Measurements from ENCODE around the gene HK1. TPM values are rescaled to one million over a fixed set of nuclear protein-coding genes. Genes with fewer than 3 reads are reported as not detected.
"Not testable (repeated sequence)": the region's sequence is repeated elsewhere in the genome, so short reads cannot be mapped to it uniquely, and the experiment has no call there.

HK1 gene
- total RNA-seq, 1 donor from 2014 or later = 139 TPM

DNA sequence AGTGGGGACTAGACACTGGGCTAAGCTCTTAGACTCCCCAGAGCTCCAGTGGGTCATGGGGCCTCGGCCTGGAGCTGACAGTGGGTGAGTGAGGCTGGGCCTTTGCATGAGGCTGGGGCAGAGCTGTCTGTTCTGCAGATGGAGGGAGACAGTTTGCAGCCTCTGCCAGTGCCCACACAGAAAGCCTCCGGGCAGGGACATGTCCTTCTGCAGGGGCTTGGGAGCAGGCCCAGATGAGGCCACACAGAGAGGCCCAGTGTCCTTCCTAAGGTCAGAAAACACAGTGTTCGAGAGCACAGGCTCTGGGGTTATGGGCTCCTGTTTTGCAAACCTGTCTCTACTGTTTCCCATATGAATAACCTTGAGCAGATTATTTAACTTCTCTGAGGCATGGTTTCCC, 25.1 kb upstream of the HK1 start:
- intact Hi-C loops (cut with micrococcal nuclease) = no loop called here

DNA sequence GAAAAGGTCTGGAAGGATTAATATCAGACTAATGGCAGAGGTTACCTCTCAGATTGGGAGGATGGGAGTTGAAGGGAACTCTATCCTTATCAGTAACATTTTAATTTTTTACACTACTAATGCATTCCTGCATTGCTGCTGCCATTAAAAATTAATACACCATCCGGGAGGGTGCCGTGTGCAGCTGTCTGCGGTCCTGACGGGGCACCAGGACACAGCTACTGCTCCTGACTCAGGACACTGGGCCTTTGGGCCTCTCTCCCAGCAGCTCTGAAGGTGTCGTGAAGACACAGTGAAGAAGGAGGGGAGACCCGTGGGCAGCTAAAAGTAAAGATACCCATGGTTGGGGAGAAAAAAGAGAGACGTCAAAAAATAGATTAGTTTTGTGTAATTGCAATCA, 23.4 kb upstream of the HK1 start:
- intact Hi-C loops (cut with micrococcal nuclease) = no loop called here

DNA sequence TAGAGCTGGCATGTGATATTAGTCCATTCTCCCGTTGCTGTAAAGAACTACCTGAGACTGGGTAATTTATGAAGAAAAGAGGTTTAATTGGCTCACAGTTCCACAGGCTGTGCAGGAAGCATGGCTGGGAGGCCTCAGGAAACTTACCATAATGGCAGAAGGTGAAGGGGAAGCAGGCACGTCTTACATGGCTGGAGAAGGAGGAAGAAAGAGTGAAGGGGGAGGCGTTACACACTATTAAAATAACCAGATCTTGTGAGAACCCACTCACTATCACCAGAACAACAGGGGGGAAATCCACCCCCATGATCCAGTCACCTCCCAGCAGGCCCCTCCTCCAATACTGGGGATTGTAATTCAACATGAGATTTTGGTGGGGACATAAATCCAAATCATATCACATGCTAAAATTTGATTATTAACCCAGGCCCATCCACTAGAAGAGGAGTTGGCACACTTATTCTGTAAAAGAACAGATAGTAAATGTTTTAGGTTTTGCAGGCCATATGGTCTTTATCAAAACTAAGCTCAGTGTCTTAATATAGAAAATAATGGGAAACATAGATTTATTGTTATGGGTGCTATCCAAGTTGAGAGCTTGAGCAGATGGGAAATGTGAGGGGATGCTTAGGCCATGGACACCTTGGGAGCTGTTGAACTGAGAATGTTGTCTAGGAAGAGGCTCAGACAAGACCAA, 18.6 kb upstream of the HK1 start:
- intact Hi-C loops (cut with micrococcal nuclease) = no loop called here

DNA sequence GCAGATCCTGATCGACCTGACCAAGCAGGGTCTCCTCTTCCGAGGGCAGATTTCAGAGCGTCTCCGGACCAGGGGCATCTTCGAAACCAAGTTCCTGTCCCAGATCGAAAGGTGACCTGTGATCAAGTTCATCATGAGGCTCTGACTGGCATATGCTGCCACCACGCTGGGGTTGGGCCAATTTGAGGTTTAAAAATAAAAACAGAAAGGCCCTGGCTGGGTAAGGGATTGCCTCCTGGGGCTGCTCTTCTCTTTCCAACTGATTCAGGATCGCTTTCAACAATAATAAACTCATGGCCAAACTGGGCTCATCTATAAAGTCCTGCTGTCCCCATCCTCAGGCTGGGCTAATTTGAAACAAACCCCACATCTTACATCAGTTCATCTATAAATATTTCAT, 17.1 kb upstream of the HK1 start:
- intact Hi-C loops (cut with micrococcal nuclease) = no loop called here

DNA sequence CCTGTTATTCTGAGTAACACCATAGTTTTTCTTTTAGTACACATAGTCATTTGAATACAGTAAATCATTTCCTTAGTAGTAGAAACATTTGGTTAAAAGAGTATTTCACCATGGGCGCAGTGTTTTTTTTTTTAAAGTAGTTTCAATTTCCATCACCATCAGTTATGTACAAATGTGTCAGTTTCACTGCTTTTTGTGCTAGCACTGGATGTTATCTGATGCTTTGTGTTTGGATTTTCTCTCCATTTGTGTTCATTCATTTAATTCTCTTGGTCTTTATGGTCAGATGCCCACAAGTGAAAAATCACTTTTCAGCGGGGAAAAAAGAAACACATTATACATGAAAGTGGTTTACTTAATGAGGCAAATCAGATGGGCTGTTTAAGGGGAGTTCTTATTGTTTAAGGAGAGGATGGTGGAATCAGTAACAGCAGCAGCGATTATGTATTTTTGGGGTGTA, 16.0 kb upstream of the HK1 start:
- intact Hi-C loops (cut with micrococcal nuclease) = loop anchor here (1.0 kb wide), 1 partner anchor 130 kb away; no protein-coding TSS in a partner anchor

DNA sequence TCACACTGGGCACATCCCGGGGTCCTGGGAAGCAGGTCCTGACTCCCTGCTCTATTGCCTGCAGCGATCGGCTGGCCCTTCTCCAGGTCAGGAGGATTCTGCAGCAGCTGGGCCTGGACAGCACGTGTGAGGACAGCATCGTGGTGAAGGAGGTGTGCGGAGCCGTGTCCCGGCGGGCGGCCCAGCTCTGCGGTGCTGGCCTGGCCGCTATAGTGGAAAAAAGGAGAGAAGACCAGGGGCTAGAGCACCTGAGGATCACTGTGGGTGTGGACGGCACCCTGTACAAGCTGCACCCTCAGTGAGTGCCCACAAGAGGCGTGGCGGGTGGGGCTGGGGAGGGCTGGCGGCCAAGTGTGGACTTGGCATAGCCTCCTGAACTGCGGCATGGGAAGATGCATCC, 12.8 kb upstream of the HK1 start:
- intact Hi-C loops (cut with micrococcal nuclease) = no loop called here

DNA sequence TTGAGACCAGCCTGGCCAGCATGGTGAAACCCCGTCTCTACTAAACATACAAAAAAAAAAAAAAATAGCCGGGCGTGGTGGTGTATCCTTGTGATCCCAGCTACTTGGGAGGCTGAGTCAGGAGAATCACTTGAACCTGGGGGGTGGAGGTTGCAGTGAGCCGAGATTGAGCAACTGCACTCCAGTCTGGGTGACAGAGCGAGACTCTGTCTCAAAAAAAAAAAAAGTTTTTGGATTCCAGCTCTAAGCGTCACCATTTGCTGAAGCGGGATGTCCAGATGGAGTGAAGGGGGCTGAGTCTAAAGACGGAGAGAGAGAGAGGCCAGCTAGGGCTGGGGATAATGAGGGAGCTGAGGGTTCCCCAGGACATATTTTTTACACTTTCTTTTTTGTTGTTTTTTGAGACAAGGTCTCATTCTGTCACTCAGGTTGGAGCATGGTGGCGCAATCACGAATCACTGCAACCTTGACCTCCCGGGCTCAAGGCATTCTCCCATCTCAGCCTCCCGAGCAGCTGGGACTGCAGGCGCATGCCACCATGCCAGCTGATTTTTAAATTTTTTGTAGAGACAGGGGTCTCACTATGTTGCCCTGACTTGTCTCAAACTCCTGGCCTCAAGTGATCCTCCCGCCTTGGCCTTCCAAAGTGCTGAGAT, 9.4 kb upstream of the HK1 start:
- intact Hi-C loops (cut with micrococcal nuclease) = no loop called here

DNA sequence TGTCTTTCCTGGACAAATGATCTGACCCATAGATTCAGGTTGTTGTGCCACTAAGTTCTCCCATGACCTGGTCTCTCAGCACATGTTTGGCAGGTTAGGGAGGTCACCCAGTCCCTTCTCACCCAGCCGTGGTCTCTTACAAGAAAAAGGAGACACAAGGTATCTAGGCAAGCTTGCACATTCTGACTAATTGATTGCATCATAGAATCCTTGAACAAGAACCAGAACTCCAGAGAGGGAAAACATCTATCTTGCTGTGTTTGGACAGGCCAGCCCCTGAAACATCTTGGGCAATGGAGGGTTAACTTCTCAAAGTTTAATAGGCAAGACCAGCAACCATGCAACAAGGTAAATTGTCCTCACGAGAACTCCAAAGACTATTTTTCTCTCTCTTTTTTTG, 8.5 kb upstream of the HK1 start:
- intact Hi-C loops (cut with micrococcal nuclease) = no loop called here

DNA sequence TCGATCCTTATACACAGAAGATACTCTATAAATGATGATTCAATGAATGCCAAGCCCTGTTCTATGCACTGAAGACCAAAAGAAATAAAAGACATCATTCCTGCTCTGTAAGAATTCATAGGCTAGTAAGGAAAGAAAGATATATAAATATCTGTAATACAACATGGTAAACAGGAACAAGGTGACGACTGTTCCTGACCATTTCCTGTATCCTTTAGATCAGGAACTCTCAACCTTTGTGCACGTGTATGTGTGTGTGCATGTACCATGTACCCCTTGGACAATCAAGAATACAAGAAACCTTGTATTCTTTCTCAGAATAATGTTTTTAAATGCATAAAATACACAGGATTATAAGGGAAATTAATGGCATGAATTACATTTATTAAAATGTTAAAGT, 7.3 kb upstream of the HK1 start:
- intact Hi-C loops (cut with micrococcal nuclease) = no loop called here

DNA sequence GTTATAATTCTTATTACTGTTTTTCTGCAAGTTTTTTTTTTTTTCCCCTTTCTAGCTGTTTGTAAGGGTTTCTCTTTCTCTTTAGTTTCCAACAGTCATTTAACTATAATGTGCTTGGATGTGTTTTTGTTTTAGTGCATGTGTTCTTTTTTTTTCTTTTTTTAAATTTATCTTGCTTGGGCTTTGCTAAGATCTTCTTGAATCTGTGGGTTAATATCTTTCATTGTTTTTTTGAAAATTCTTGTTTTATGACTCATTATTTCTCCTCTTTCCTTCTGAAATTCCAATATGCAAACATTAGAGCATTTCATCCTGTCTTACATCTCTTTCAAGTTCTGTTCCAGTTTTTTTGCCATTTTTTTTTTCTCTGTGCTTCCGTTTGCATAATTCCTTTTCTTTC, 5.7 kb upstream of the HK1 start:
- intact Hi-C loops (cut with micrococcal nuclease) = no loop called here

DNA sequence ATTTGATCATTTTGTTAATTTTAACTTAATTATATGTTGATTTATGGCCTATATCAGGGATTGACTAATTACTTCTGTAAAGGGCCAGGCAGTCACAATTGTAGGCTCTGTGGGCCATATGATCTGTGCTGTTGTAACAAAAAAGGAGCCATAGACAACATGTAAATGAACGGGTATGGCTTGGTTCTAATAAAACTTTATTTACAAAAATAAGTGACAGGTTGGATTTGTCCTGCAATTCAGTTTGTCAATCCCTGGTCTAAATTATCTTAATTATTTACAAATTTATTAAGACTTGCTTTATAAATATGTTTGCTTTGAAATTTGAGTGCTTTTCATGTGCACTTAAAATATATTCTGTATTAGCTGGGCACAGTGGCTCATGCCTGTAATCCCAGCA, 2.9 kb upstream of the HK1 start:
- intact Hi-C loops (cut with micrococcal nuclease) = no loop called here

DNA sequence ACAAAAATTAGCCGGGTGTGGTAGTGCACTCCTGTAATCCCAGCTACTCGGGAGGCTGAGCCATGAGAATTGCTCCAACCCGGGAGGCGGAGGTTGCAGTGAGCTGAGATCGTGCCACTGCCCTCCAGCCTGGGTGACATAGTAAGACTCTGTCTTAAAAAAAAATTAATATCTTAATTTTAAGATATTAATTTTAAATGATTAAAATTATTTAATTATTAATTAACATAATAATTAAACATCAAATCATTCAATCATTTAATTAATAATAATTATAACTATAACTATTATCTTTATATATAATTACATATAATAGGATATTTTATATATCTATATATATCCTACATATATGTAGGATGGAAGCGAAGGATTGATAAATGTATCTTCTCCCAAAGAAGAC, 1.8 kb upstream of the HK1 start:
- intact Hi-C loops (cut with micrococcal nuclease) = no loop called here

DNA sequence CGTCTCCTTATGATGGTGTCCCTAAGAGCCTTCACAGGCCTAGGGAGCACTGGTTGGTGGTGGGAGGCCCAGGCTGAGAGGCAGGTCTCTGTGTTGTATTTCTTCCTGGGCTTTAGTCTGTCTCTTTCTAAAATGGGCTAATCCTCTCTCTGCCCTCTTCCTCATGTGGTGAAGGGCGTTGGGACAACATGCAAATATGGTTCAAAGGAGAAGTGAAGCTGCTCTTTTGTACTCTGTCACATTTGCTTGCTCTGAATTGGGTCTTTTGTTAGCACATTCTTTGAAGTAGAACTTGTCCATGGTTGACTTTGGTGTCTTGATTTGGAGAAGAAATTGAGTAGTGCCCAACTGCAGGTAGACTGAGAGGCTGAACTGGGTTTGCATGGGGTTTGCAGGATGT, 814 bp downstream of the HK1 start:
- intact Hi-C loops (cut with micrococcal nuclease) = no loop called here

DNA sequence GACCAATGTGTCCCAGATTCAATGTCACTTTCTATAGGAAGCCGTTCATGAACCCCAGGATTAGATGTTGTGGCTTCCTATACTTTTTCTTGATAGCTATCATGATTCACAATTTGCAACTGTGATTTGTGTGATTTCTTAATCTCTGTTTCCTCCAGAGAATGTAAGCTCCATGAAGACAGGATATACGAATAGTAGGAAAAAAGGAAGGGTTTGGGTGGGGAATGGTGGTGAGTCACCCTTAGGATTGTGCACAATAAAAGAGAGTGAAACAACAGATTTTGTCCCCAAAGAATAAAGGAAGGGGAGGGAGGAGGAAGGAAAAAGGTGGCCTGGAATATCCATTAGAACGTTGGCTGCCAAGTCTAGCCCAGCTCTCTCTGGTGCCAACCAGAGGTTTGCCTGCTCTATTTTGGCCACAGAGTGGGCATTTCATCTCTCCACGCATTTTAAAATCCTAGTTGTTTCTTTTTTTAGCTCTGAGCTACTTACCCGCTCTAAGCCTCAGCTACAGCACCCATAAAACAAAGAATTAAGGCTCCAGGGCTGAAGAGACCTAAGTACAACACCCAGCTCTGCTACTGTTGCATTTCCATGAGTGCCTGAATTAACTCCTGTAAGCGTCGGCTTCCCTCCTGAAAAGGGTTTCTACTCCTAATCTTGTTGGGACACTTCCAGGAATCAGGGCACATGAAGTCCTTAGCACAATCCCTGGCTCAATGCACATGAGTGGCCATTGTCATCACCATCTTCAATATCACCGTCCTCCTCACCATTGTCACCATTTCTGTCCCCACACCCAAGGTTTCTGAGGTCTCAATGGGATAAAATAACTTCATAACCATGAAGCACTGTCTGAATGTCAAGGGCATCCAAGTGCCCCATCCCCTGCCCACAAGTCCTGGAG, 3.5 kb downstream of the HK1 start:
- intact Hi-C loops (cut with micrococcal nuclease) = no loop called here

DNA sequence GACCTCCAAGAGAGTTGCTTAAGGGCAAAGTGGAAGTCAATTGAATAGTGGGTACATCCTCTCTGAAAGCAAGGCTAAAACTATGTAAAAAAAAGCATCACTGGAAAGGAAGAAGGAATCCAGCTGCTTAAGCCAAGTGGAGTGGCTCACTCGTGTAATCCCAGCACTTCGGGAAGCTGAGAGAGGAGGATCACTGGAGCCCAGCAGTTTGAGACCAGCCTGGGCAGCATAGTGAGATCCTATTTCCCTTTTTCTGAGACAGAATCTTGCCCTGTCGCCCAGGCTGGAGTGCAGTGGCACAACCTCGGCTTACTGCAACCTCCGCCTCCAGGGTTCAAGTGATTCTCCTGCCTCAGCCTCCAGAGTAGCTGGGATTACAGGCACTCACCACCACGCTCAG, 6.1 kb downstream of the HK1 start:
- intact Hi-C loops (cut with micrococcal nuclease) = not testable (repeated sequence)

DNA sequence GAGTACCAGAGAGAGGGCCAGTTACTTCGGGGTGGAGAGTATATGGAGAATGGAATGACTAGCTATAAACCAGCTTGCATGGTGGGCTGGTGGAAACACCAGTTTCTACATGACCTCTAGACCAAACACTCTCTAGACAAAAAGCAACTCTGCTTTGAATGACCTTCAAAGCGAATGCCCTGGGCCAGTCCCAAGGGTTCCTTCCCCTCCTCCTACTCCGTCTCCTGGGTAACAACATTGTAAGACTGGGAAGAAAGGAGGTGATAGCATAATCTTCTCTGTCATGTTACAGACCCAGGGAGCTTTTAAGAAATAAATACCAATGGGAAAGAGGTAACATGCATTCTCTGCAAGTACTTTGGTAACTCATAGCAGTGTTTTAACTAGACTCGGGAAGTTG, 7.4 kb downstream of the HK1 start:
- intact Hi-C loops (cut with micrococcal nuclease) = no loop called here

DNA sequence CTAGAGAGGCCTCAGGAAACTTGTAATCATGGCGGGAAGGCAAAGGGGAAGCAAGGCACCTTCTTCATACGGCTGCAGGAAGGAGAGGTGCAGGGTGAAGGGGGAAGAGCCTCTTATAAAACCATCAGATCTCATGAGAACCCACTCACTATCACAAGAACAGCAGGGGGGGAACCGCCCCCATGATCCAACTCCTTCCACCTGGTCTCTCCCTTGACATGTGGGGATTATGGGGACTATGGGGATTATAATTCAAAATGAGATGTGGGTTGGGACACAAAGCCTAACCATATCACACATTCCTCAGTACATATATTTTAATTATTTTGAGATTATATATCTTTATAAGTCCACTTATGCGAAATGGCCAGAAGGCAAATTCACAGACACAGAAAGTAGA, 8.9 kb downstream of the HK1 start:
- intact Hi-C loops (cut with micrococcal nuclease) = no loop called here

DNA sequence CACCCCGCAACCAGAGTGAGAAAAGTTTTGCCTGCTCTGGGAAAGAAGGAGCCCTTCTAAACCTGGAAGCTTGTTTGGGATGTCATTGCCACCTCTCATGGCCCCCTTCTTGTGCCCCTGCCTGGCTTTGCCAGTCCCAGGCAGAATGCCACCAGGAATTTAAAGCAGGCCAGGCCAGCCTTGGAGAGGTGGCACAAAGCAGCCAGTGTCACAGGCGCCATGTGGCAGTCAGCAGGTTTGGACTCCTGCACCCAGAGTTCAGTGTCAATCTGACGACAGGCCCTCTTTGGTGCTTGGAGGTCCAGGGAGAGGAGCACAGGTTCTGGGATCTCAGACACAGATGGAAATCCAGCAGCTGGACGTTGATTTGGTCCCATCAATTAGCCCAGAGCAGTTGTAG, 12.7 kb downstream of the HK1 start:
- intact Hi-C loops (cut with micrococcal nuclease) = no loop called here

DNA sequence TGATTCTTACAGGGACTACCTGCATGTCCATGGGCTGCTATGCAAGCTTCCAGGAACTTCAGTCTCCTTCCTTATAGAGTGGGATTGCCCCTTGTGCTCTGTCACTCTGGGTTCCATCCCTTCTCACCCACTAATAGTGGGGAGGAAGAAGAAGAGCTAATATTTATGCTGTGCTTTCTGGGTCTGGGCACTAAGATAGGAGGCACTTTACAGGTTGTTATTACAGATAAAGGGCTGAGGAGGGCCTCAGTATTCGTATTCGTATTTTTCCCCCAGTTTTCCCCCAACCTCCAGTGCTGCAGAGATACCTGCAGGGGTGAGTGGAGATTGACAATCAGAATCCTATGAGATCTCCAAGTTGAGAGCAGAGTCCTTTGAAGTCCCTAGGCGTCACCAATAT, 14.2 kb downstream of the HK1 start:
- intact Hi-C loops (cut with micrococcal nuclease) = no loop called here

DNA sequence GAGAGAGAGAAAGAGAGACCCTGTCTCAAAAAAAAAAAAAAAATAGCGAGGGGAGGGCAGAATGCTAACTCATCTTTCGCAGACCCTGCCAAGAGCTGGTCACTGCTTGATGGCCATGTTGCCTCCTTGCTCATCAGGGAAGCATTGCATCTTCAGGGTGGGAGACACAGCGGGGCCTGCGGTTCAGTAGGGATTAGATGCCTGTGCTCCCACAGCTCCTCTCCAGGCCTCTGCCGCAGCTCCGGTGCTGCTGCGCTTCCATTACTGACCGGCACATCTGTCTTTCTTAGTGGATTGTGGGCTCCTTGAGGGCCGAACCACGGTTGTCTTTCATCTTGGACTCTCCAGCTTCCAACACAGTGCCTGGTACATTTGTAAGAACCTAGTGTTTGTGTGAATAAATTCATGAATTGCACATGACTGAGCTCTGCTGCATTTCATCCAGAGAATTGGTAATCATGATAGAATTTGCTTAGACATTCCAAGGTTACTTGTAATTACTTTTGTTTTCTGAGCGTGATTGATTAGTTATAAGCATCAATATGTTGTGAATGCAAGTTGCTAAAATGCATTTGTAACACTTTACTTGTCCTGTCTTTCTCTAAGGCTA, 16.8 kb downstream of the HK1 start:
- intact Hi-C loops (cut with micrococcal nuclease) = no loop called here

DNA sequence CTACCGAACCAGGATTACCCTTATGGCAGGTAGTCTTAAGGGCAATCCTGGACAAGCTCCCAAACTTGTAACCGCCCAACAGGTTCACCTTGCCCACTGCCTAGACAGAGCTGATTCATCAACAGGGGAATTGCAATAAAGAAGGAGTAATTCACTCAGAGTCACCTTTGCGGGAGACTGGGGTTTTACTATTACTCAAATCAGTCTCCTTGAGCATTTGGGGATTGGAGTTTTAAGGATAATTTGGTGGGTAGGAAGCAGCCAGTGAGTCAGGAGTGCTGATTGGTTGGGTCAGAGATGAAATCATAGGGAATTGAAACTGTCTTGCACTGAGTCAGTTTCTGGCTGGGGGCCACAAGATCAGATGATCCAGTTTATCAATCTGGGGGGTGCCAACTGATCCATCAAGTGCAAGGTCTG, 25.3 kb downstream of the HK1 start:
- intact Hi-C loops (cut with micrococcal nuclease) = no loop called here

DNA sequence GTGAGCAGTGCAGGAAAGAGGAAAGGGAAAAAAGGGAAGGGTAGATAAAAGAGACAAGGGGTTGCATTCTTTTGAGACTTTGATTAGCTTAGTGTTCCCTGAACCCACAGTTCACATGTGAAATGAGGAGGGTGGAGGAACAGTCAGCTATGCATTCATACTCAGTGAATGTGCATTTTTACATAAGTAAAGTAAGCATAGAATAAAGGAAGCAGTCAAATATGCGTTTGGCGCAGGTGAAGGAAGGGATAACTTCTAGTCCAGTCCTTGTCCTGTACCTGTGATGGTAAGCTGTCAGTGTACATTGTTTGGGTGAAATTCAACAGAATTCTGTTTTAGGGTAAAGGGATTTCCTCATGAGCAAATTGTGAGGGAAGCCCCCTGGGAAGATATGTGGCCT, 28.1 kb downstream of the HK1 start:
- intact Hi-C loops (cut with micrococcal nuclease) = no loop called here
